AML-193 (cell line): ENCODE results near the gene TSPAN15.

Experiments
- DNase-seq, 2 experiments: peaks; one replicate each; lab custom pipeline; 2025; lab: John Stamatoyannopoulos, UW

The TSPAN15 gene

DNA sequence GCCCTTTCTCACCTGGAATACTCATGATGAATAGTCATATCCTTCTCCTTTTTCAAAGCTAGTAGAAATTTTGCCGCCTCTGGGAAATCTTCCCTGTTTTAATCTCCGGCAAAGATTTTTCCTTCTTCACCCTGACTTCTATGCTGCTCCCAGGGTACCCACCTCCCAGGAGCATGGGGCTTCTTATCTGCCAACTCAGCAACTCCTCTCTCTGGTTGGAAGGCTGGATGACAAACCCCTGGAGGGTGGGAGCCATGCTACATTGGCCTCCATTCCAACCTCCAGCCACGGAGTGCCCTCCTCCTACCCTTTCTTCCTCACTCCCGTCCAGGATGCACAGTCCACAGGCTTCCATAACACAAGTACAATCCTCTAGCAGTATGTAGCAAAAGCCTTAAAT lies 102.1 kb downstream of the TSPAN15 start:
- DNase-seq = no peak

DNA sequence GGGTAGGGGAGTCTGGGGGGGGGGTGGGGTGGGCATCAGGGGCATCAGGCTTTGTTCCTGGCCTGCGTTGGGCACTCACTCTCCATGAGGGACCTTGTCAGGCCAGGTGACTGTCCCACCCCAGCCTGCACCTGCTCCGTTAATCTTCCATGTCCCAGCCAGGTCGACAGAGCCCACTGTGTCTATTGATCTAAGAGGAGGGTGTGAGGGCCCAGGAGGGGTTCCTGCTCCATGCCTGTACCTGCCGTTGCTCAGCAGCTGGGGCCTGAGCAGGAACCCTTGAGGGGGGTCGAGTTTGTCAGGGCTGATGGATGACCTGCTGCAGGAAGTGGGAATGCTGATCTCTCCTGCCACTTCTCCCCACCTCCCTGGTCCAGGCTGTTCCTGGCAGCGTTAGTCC lies 103.3 kb downstream of the TSPAN15 start:
- no peak for DNase-seq
